Measurements from ENCODE around the gene KRT9.
"Not testable (repeated sequence)": the region's sequence is repeated elsewhere in the genome, so short reads cannot be mapped to it uniquely, and the experiment has no call there.

DNA sequence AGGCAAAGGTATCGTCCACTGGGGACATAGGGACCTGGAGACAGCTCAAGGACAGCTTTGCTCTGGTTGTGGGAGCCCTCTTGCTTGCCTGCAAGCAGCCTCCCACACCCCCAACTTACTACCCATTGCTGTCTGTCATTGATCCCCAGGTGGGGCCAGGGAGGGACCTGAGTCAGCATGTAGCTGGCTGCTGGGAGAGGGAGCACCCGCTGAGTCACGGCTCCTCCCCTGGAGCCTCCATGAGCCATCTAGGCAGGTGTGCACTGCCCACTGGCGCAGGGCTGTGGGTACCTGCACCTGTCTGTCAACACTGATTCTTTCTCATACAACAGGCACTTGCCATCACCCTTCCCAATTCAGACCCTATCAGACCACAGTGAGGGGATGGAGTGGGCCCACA lies 4.9 kb upstream of the KRT9 start:
- TF ChIP-seq, protein P1, sequence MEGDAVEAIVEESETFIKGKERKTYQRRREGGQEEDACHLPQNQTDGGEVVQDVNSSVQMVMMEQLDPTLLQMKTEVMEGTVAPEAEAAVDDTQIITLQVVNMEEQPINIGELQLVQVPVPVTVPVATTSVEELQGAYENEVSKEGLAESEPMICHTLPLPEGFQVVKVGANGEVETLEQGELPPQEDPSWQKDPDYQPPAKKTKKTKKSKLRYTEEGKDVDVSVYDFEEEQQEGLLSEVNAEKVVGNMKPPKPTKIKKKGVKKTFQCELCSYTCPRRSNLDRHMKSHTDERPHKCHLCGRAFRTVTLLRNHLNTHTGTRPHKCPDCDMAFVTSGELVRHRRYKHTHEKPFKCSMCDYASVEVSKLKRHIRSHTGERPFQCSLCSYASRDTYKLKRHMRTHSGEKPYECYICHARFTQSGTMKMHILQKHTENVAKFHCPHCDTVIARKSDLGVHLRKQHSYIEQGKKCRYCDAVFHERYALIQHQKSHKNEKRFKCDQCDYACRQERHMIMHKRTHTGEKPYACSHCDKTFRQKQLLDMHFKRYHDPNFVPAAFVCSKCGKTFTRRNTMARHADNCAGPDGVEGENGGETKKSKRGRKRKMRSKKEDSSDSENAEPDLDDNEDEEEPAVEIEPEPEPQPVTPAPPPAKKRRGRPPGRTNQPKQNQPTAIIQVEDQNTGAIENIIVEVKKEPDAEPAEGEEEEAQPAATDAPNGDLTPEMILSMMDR (conservative IDR thresholded peaks at IDR 0.05; ENCODE audit: low read depth, low read length) = not testable (repeated sequence)
- not testable (repeated sequence) for TF ChIP-seq EZH2 (IDR thresholded peaks at IDR 0.05; ENCODE audit: borderline replicate concordance, low read depth, low read length, poor library complexity, severe bottlenecking)
